Lower leg skin (tissue), 4 donors: ENCODE results near the gene NUAK2. TPM values are rescaled to one million over a fixed set of nuclear protein-coding genes. Genes with fewer than 3 reads are reported as not detected.
"Not testable (repeated sequence)": the region's sequence is repeated elsewhere in the genome, so short reads cannot be mapped to it uniquely, and the experiment has no call there.

Source experiments
- DNase-seq, 2 donors: peaks; one replicate each; pipeline ENCODE4 v3.0.0-alpha.2; 2019; ENCODE audit warnings: low spot score in 2 of 2
- H3K4me3 ChIP-seq: fragments of 200-600 bp; sonication (generic); 2 replicates; pipeline ENCODE4 v1.5.1; 2017; ENCODE audit warnings: mild to moderate bottlenecking, low read depth; ENCODE audit not compliant: poor library complexity, severe bottlenecking
- CTCF ChIP-seq, 3 donors: fragments of 450-650 bp; IDR thresholded peaks; one replicate each; pipeline ENCODE4 v1.5.1; 2016; ENCODE audit warnings: antibody characterized with exemption in 3 of 3, mild to moderate bottlenecking in 3 of 3, moderate library complexity in 2 of 3
- POLR2A ChIP-seq, 2 donors: fragments of 450-650 bp; IDR thresholded peaks; one replicate each; pipeline ENCODE4 v1.6.1; 2016 to 2017; ENCODE audit warnings: antibody characterized with exemption in 2 of 2, mild to moderate bottlenecking in 1 of 2, moderate library complexity in 1 of 2
- WGBS, 2 donors: methylation state at CpG; one replicate each; pipeline ENCODE4 v1.1.5; 2018; 5-methylcytosine and 5-hydroxymethylcytosine counted together
- intact Hi-C: fragments of 100-400 bp; cut with DNase I; formaldehyde crosslinking; loops from one replicate; pipeline ENCODE4 v1.15.0; 2023; ENCODE audit warnings: low total_unique reads
- total RNA-seq, 4 donors: library from RNA; depleted of rRNA; stranded (reverse); fragments of >200 nt; gene quantifications; one replicate each; pipeline ENCODE4 v1.1.0, GENCODE V29; 2016

The NUAK2 gene
- 10 to 100 TPM; 31.9 to 39.2 (median 32.3) TPM for total RNA-seq

- DNase-seq, result peak; percentile 88 to 97
- 0% methylated on average over 42 to 54 of the region's 75 CpGs for WGBS, 2 donors
- no peak for TF ChIP-seq POLR2A (IDR thresholded peaks at IDR 0.05)
- TF ChIP-seq CTCF (IDR thresholded peaks at IDR 0.05), result no peak
- peak within 1 kb of the TSS; percentile 73 for H3K4me3 ChIP-seq
- intact Hi-C loops, result no loop called here
Measured at GRCh38 chr1:205321162-205321958, at the start of gene NUAK2. TSS of gene NUAK2 (minus strand) at chr1:205321745. CDS start at chr1:205321628, 117 bp downstream.

GRCh38 chr1:205370780-205371179, 49.2 kb upstream of the NUAK2 start:
- no peak for DNase-seq

GRCh38 chr1:205369701-205370123, 48.2 kb upstream of the NUAK2 start:
- TF ChIP-seq POLR2A (IDR thresholded peaks at IDR 0.05) (no peak), CTCF (IDR thresholded peaks at IDR 0.05) (no peak)
- intact Hi-C loops, result no loop called here
- 72 to 75% methylated on average over 3 of the region's 3 CpGs for WGBS, 2 donors

More at GRCh38 chr1:205370780-205371179, 49.2 kb upstream of the NUAK2 start:
- H3K4me3 ChIP-seq, result no peak overlapping the region
- intact Hi-C loops, result no loop called here
- TF ChIP-seq CTCF (IDR thresholded peaks at IDR 0.05) (no peak), POLR2A (IDR thresholded peaks at IDR 0.05) (no peak)

GRCh38 chr1:205368478-205368877, 46.9 kb upstream of the NUAK2 start:
- TF ChIP-seq POLR2A (IDR thresholded peaks at IDR 0.05), result no peak
- no peak for TF ChIP-seq CTCF (IDR thresholded peaks at IDR 0.05)
- intact Hi-C loops, result no loop called here
- 86 to 93% methylated on average over 6 of the region's 6 CpGs for WGBS, 2 donors
- H3K4me3 ChIP-seq, result no peak overlapping the region
- peak in 1 of 2 donors; percentile 59 for DNase-seq

More at GRCh38 chr1:205369701-205370123, 48.2 kb upstream of the NUAK2 start:
- DNase-seq, result no peak
- H3K4me3 ChIP-seq, result no peak overlapping the region

- TF ChIP-seq CTCF (IDR thresholded peaks at IDR 0.05) (no peak), POLR2A (IDR thresholded peaks at IDR 0.05) (no peak)
- 39 to 50% methylated on average over 7 to 8 of the region's 8 CpGs for WGBS, 2 donors
- H3K4me3 ChIP-seq, result no peak overlapping the region
- intact Hi-C loops, result no loop called here
- DNase-seq, result no peak
Measured at GRCh38 chr1:205365945-205366463, 44.5 kb upstream of the NUAK2 start.

GRCh38 chr1:205365086-205365485, 43.5 kb upstream of the NUAK2 start:
- 87 to 91% methylated on average over 8 of the region's 8 CpGs for WGBS, 2 donors
- intact Hi-C loops, DNase-seq, H3K4me3 ChIP-seq: not testable (repeated sequence)
